Activated CD8-positive, alpha-beta memory T cell treated with anti-CD3 and anti-CD28 coated beads for 1 hour (primary cell): ENCODE measurements around the gene BEST1.
"Not testable (repeated sequence)": the region's sequence is repeated elsewhere in the genome, so short reads cannot be mapped to it uniquely, and the experiment has no call there.

Experiments used
- DNase-seq, 2 donors: peaks; one replicate each; pipeline ENCODE4 v3.0.0-alpha.2; 2020; ENCODE audit warnings: low read depth in 1 of 2; ENCODE audit errors: extremely low read depth in 1 of 2

Gene BEST1

DNA sequence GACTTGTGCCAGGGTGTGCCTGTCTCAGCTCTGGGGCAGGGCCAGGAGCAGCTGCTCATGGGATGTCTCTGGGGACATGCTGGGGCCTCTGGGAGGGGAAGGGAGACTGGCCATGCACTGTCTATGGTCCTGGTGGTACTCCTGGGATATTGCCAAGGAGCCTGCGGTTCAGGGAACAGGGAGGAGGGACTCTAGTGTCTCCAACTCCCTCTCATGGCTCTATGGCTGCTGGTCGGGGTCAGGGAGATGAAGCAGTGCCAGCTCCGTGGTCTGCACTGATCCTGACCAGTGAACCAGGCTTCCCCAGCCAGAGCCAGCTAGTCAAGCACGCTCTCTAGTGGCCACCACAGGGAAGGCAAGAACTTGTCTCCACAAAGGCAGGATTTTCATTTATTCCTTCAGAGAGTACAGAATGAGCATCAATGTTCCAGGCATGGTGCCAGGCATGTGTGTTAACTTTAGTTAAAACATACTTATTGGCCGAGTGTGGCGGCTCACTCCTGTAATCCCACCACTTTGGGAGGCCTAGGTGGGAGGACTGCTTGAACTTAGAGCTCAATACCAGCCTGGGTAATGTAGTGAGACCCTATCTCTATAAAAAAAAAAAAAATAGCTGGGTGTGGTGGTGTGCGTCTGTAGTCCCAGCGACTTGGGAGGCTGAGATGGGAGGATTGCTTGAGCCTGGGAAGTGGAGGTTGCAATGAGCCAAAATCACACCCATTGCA is 2.5 kb upstream of the BEST1 start:
- peak in 1 of 2 donors; percentile 36 for DNase-seq

DNA sequence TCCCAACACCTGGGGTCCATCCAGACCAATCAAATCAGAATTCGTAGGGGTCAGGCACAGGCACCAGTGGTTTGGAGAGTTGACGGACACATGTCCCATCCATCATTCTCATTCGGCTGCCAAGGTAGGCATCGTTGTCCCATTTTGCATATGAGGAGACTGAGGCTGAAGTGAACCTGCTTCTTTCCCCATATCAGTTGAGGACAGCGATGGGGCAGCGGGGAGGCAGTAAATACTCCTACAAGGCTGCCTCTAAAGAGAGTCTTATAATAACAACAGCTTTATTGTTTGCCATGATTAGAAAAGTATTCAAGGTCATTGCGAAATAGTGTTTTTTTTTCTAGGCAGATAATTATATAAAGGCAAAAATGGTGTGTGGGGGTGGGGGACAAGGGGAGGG is 1.6 kb upstream of the BEST1 start:
- no peak for DNase-seq

GRCh38 chr11:61949169-61950034 is 749 bp upstream of the BEST1 start:
- DNase-seq, result no peak

GRCh38 chr11:61951484-61952135 is 1.5 kb downstream of the BEST1 start:
- no peak for DNase-seq

GRCh38 chr11:61952882-61953281 is 2.7 kb downstream of the BEST1 start:
- DNase-seq, result no peak

DNA sequence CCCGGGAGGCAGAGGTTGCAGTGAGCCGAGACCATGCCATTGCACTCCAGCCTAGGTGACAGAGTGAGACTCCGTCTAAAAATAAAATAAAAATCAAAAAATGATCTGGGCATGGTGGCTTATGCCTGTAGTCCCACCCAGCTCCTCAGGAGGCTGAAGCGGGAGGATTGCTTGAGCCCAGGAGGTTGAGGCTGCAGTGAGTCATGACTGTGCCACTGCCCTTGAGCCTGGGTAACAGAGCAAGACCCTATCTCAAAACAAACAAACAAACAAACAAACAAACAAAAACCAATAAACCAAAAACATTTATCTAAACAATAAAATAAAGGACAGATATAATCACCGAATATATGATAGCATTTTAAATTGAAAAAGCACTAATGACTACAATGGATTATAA is 3.5 kb downstream of the BEST1 start:
- DNase-seq, result not testable (repeated sequence)

DNA sequence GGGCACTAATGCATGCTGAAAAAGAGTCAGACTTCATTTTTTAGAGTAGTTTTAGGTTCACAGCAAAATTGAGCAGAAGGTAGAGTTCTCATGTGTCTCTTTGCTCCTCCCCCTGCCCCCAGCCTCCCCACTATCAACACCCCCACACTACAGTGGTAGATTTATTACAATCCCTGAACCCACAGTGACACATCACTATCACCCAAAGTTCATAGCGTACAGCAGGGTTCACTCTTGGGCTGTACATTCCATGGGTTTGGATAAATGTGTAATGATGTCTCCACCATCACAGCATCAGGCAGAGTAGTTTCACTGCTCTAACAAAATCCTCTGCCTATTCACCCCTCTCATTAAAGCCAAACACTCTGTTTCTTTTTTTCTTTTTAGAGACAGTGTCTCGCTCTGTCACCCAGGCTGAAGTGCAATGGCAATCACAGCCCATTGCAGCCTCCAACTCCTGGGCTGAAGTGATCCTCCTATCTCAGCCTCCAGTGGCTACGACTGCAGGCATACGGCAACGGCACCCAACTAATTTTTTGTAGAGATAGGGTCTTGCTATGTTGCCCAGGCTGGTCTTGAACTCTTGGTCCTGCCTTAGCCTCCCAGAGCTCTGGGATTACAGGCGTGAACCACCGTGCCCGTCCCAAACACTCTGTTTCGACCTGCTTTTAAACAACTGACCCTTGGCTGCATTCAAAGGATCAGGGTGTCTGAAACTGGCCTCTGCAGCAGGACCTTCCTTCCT is 4.1 kb downstream of the BEST1 start:
- no peak for DNase-seq

GRCh38 chr11:61954851-61955421 is 4.8 kb downstream of the BEST1 start:
- no peak for DNase-seq

- no peak for DNase-seq
These were observed 5.4 kb downstream of the BEST1 start for GRCh38 chr11:61955422-61956135.

GRCh38 chr11:61956191-61957020 is 6.3 kb downstream of the BEST1 start:
- DNase-seq, result no peak

DNA sequence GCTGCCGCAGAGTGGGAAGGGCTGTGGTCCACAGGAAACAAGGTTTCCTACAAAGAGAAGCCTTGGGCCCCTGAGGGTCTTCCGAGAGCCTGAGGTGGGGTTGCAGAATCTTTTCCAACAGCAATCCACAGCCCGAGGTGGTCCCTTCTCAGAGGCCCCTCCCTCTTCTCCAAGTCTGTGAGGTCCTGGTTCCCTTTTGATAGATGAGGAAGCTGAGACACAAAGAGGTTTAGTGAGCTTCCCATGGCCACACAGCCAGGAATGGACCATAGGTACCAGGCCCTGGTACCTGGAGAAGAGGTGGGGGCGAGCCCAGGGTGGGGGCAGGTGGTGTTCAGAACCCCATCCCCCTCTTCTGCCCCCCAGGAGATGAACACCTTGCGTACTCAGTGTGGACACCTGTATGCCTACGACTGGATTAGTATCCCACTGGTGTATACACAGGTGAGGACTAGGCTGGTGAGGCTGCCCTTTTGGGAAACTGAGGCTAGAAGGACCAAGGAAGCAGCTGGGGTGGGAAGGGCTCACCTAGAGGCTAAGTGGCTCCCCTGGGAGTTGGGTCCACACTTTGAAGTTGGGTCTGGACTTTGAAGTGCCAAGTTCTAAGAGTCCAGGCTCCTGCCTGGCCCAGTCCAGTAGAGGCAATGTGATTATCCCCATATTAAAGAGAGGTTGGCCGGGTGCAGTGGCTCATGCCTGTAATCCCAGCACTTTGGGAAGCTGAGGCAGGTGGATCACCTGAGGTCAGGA is 7.0 kb downstream of the BEST1 start:
- no peak for DNase-seq

DNA sequence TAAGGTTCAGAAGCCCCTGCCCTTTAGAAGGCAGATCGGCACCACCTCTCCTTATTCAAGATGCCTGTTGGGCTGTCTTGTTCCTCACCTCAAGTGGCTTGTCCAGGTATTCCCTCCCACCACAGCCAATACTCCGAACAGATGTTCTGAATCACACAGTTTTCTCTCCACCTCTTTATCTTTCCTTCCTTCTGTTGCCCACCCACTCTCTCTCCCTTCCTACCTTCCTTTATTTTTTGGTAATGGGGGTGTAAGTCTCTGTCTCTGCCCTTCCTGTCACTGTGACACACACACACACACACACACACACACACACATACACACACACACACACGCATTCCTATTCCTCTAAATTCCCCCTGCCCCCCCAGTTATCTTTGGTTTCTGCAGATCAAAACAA is 8.4 kb downstream of the BEST1 start:
- no peak for DNase-seq

DNA sequence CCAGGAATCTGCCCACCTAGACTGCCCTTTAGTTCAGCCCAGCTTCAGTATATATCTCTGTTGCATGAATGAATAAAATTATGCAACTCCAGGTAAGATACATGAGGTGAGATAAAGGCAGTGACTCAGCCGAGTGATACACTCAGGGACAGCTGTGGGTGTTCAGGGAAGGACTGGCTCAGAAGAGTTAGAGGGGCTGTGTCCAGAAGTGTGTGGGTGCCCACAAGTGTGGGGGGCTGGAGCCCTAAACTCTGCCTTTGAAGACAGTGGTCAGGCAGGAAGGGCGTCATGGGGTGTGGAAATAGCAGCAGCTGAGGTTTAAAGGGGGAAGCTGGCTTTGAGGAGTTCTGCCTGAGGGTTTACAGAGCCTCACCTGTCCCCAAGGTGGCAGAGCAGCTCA is 9.0 kb downstream of the BEST1 start:
- no peak for DNase-seq

DNA sequence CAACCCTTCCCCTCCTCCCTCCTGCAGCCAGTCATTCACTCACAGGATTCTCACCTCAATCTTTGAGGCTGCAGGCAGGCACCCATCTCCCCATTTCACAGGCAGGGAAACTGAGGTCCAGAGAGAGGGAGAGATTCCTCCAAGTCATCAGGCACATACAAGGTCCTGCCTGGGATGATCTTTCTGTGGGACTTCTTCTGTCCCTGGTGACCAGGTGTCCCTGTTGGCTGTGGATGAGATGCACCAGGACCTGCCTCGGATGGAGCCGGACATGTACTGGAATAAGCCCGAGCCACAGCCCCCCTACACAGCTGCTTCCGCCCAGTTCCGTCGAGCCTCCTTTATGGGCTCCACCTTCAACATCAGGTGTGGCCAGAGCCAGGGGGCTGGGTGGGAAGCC is 9.5 kb downstream of the BEST1 start:
- no peak for DNase-seq

DNA sequence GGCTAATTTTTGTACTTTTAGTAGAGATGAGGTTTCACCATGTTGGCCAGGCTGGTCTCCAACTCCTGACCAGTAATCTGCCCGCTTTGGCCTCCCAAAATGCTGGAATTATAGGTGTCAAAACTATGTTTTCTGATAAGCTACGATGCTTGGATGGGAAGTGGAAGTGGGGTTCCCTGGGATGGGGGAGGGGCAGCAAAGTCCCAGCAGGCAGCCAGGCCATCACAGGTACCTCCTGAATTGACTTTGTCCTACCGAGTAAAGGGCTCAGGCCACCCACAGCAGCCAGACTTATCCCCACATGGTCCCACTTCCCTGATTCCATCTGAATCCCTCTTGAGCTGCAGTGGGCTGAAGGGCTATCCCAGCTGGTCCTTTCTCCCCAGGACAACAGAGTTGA is 10.4 kb downstream of the BEST1 start:
- DNase-seq, result no peak

DNA sequence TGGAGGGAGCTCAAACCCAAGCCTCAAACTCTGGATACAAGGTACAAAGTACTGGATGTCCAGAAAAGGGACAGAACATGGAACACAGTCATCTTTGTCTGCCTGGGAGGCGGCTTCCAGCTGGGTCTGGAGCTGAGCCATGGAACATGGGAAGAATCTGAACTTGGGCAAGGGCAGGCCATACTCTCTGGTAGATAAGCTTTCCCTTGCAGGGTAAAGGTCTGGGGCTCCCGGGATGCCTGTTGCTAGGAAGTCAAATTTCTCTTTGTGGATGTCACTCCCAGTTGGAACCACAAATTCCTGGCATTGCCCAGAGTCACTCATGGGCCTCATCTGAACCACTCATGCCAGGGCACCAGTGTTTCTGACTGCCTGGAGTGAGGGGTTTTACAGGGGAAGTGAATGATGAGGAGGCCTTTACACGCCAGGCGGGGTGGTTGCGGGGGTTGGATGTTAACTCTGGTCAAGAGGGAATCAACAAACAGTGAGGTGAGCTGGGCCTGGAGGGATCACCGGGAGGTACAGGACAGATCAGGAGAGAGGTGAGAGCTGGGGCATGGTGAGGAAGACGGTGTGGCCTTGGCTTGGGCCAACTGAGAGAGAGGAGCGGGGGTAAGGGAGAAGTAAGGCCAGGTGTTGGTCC is 11.5 kb downstream of the BEST1 start:
- DNase-seq, result no peak

DNA sequence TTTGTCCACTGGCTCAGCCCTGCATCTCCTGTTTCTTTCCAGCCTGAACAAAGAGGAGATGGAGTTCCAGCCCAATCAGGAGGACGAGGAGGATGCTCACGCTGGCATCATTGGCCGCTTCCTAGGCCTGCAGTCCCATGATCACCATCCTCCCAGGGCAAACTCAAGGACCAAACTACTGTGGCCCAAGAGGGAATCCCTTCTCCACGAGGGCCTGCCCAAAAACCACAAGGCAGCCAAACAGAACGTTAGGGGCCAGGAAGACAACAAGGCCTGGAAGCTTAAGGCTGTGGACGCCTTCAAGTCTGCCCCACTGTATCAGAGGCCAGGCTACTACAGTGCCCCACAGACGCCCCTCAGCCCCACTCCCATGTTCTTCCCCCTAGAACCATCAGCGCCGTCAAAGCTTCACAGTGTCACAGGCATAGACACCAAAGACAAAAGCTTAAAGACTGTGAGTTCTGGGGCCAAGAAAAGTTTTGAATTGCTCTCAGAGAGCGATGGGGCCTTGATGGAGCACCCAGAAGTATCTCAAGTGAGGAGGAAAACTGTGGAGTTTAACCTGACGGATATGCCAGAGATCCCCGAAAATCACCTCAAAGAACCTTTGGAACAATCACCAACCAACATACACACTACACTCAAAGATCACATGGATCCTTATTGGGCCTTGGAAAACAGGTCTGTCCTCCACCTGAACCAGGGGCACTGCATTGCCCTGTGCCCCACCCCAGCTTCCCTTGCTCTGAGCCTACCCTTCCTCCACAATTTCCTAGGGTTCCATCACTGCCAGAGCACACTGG is 12.3 kb downstream of the BEST1 start:
- DNase-seq, result no peak

DNA sequence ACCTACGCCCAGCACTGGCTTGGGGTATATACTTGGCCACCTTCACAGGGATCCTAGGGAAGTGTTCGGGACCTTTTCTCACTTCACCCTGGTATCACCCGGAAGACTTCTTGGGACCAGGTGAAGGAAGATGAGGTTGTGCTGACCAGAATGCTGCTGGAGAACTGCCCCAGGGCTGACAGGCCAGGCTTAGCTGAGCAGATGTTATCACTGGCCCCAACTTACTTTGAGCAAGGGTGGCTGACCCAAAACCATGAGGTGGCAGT is 12.8 kb downstream of the BEST1 start:
- no peak for DNase-seq
